Stimulated activated CD8-positive, alpha-beta memory T cell treated with anti-CD3 and anti-CD28 coated beads, Interleukin-15, amount 100 ng/mL, for 1 hour (primary cell): ENCODE measurements around the gene FANCD2.
"Not testable (repeated sequence)": the region's sequence is repeated elsewhere in the genome, so short reads cannot be mapped to it uniquely, and the experiment has no call there.

Experiments
- DNase-seq: peaks from one replicate; pipeline ENCODE4 v3.0.0-alpha.2; 2020; ENCODE audit warnings: low read depth

FANCD2 gene

GRCh38 chr3:10015461-10015904 lies 10.8 kb upstream of the FANCD2 start:
- no peak for DNase-seq

DNA sequence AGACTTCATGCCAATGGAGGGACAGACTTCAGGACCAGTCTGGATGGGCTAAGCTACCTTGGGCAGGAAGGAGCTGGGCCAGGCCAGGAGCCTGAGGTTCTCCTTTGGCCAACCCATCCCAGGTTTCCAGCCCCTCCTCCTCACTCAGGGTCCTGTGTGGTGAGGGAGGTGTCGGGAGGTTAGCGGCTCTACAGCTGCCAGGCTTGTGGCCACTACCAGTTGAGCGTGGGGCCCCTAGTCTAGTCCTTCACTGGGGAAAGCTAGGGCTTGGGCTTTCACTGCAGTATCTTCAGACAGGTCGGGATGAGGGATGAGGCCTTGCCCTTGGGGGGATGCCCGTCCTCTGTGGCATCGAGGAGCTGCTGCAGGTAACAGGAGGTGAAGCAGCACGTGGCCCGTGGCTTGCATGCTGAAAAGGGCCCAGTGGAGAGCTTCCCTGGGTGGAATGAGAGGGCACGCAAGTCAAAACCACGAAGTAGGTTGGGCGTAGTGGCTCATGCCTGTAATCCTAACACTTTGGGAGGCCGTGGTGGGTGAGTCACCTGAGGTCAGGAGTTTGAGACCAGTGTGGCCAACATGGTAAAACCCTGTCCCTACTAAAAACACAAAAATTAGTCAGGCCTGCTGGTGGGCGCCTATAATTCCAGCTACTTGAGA lies 8.5 kb upstream of the FANCD2 start:
- DNase-seq, result no peak

DNA sequence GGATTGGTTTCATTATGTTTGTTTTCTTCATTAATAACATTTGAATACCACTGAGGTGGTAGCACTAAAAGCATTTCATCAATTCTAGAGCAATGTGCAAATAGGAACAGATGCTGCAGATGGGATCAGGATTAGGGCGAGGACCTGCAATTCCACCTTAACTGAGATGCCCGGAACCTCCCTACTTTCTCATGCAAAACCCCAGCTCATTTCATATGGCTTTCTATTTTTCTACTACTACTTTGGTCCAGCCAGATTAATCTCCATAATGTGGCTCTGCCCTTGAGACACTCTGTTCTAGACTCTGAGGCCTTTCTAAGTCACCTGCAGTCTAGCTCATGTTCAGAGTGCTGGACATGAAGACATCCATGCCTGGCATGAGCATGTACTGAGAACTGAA lies 7.4 kb upstream of the FANCD2 start:
- not testable (repeated sequence) for DNase-seq

DNA sequence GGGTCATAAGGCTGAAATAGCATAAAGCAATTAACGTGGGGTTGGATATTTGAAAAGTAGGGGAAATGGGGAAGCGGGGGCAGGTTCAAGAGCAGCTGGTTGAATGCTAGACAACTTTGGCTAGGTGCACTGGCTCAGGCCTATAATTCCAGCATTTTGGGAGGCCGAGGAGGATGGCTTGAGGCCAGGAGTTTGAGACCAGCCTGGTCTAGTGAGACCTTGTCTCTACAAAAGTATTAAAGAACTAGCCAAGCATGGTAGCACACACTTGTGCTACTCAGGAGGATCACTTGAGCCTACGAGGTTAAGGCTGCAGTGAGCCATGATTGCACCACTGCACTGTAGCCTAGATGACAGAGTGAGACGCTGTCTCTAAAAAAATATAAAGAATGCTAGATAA lies 6.9 kb upstream of the FANCD2 start:
- DNase-seq, result no peak

DNA sequence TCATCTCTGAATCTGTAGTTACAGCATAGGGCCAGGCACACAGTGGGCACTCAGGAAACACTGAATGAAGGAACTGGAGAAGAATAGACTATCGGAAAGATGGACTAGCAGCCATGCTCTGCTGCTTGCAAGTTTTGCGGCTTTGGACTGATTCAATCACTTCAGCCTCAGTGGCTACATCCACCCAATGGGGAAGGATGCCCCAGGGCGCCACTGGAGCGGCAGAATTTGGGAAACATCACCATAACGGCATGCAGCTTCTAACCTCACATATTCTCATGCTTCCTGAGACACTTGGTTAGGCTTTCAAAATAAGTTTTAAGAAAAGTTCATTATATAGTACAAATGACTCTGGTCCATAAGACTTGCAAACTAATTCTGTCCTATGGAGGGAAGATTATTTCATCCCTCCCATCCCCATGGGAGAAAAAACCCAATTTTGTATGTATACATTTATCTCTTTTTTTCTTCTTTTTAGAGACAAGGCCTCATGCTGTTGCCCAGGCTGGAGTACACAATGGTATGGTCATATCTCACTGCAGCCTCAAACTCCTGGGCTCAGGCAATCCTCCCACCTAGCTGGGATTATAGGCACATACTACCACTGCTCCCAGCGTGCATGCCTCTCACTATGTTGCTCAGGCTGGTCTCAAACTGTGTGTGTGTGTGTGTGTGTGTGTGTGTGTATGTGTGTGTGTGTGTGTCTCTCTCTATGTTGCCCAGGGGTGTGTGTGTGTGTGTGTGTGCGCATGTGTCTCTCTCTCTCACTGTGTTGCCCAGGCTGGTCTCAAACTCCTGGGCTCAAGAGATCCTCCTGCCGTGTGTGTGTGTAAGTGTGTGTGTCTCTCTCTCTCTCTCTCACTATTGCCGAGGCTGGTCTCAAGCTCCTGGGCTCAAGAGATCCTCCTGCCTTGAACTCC lies 4.1 kb upstream of the FANCD2 start:
- DNase-seq, result no peak

GRCh38 chr3:10023587-10024310 lies 2.5 kb upstream of the FANCD2 start:
- DNase-seq, result no peak

GRCh38 chr3:10025205-10026083 lies 793 bp upstream of the FANCD2 start:
- no peak for DNase-seq

GRCh38 chr3:10041034-10041433 lies 14.8 kb downstream of the FANCD2 start:
- no peak for DNase-seq

DNA sequence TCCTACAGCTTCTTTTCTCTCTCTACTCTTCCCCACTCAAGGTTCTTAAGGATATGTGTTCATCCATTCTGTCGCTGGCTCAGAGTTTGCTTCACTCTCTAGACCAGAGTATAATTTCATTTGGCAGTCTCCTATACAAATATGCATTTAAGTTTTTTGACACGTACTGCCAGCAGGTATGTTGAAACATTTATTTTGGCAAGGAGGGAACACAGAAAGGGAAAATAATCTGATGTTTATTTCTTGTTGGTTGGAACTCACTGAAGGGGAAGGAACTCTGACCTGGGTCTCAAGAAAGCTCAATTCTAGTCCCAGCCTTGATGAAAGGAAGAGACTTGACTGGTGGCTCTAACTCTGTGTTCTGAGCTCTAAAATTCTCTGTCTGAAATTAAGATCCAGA lies 21.6 kb downstream of the FANCD2 start:
- no peak for DNase-seq

DNA sequence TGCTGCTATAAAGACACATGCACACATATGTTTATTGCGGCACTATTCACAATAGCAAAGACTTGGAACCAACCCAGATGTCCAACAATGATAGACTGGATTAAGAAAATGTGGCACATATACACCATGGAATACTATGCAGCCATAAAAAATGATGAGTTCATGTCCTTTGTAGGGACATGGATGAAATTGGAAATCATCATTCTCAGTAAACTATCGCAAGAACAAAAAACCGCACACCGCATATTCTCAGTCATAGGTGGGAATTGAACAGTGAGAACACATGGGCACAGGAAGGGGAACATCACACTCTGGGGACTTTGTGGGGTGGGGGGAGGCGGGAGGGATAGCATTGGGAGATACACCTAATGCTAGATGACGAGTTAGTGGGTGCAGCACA lies 26.8 kb downstream of the FANCD2 start:
- DNase-seq, result not testable (repeated sequence)

GRCh38 chr3:10055097-10055496 lies 28.9 kb downstream of the FANCD2 start:
- DNase-seq, result no peak

GRCh38 chr3:10070077-10070476 lies 43.8 kb downstream of the FANCD2 start:
- DNase-seq, result not testable (repeated sequence)

DNA sequence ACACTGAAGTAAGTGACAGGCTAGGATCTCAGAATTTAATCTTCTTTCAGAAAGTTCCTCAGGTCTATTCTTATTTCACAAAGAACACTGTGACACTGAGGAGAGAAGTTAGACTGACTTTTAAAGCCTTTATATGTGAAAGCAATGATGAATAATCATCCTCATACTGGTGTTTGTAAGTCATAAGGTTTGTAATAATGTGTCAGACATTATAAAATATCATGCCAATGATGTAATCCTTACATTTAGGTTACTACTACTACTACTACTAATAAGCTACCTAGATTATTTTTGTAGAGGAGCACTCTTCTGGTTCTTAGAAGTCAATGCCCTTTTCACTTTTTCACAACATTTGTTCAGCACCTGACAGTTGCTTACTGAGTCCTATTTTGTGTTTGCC lies 48.4 kb downstream of the FANCD2 start:
- DNase-seq, result no peak

GRCh38 chr3:10081871-10082270 lies 55.6 kb downstream of the FANCD2 start:
- no peak for DNase-seq

GRCh38 chr3:10085738-10086137 lies 59.5 kb downstream of the FANCD2 start:
- no peak for DNase-seq

- no peak for DNase-seq
Measured at GRCh38 chr3:10088256-10088655, 62.0 kb downstream of the FANCD2 start.

- no peak for DNase-seq
Measured at GRCh38 chr3:10090179-10090578, 63.9 kb downstream of the FANCD2 start.

GRCh38 chr3:10090774-10091173 lies 64.5 kb downstream of the FANCD2 start:
- not testable (repeated sequence) for DNase-seq

DNA sequence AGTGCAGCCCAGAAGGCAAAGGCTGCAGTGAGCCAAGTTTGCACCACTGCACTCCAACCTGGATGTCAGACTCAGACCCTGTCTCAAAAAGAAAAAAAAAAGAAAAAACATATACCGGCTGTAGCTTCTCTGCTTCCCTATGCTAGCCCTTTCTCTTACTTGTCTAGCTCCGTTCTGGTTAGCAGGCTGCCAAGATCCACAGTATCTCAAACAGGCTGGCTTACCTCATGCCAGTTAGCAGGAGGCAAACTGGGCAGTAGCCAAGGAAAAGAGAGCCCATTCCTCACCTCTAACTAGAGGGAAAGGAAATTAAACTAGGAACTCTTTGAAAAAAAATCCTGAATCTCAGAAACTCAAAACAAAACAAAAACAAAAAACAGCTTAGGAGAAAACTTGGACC lies 65.2 kb downstream of the FANCD2 start:
- DNase-seq, result not testable (repeated sequence)

DNA sequence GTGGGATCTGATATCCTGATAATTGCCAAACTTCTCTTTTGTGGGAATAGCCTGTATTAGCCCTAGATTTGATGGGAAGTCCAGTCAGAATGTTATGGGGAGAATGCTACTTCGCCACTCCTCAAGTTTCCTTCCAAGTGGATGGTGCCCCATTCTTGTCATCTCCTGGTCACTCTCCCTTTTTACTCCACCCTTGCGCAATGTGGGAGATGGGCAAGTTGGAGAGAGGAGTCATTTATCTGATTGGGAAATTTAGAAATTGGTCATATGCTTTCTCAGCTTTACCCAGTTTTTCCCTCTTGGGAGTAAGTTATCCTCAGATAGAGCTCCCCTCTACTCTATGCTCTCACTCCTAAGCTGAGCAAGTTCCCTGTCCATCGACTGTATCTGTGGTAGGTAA lies 67.4 kb downstream of the FANCD2 start:
- no peak for DNase-seq

- no peak for DNase-seq
Measured at GRCh38 chr3:10099041-10099440, 72.8 kb downstream of the FANCD2 start.

GRCh38 chr3:10106919-10107318 lies 80.7 kb downstream of the FANCD2 start:
- no peak for DNase-seq
